Pancreas (tissue), 10 donors: ENCODE results near the gene ULK4. TPM values are rescaled to one million over a fixed set of nuclear protein-coding genes. Genes with fewer than 3 reads are reported as not detected.
"Not testable (repeated sequence)": the region's sequence is repeated elsewhere in the genome, so short reads cannot be mapped to it uniquely, and the experiment has no call there.

Experiments used
- ATAC-seq, 4 donors: fragments of 200-7000 bp; cut with Tn5 transposase; one replicate each; pipeline versions ENCODE4 v1.8.0 to v1.9.1; 2020; ENCODE audit warnings: mild to moderate bottlenecking in 4 of 4, moderate library complexity in 4 of 4
- DNase-seq, 6 donors: peaks; one replicate each; pipeline ENCODE4 v3.0.0-alpha.2; 2020
- FAIRE-seq: peaks from 2 replicates; lab custom pipeline; 2012; peaks lifted over from hg19 to GRCh38; lab: Jason Lieb, UNC
- H3K27ac ChIP-seq, 4 donors: fragments of 200-600 bp; sonication (generic); 1 replicate in 3 of 4; 2 replicates in 1 of 4; pipeline versions ENCODE4 v1.5.0 to v1.8.0; 2020
- H3K27me3 ChIP-seq, 4 donors: fragments of 200-600 bp; one replicate each; pipeline ENCODE4 v1.8.0; 2021
- H3K36me3 ChIP-seq, 3 donors: fragments of 200-600 bp; sonication (generic) in 1 of 3; one replicate each; pipeline versions ENCODE4 v1.5.0 to v1.8.0; 2020 to 2021
- H3K4me1 ChIP-seq, 3 donors: fragments of 200-600 bp; one replicate each; pipeline ENCODE4 v1.8.0; 2021
- H3K4me3 ChIP-seq, 4 donors: fragments of 200-600 bp; sonication (generic) in 2 of 4; one replicate each; pipeline versions ENCODE4 v1.5.0 to v1.8.0; 2020 to 2021
- H3K9me3 ChIP-seq, 4 donors: fragments of 200-600 bp; one replicate each; pipeline ENCODE4 v1.8.0; 2021
- CTCF ChIP-seq, 4 donors: fragments of 200-600 bp; sonication (generic) in 3 of 4; IDR thresholded peaks; one replicate each; pipeline versions ENCODE4 v1.5.0 to v1.8.0; 2021; ENCODE audit warnings: antibody characterized with exemption in 4 of 4
- WGBS, 2 donors: extraction: QIAGEN DNeasy Blood & Tissue Kit; methylation state at CpG; one replicate each; pipeline ENCODE4 v1.1.7; 2013; 5-methylcytosine and 5-hydroxymethylcytosine counted together
- intact Hi-C, 3 donors: fragments of 100-400 bp; cut with DNase I; formaldehyde crosslinking; loops; one replicate each; pipeline versions ENCODE4 v1.11.1 to v1.14.2; 2022
- polyA plus RNA-seq, 2 donors: library from polyadenylated mRNA; stranded (reverse); fragments of 200-250 nt; gene quantifications; one replicate each; pipeline ENCODE4 v1.2.3, GENCODE V29; 2013
- total RNA-seq, 6 donors: library from RNA; stranded (reverse); fragmentation: NEBNext Ultra II Directional in 4 of 6; extraction: Animal tissue kit (Norgen Biotek cat#: 25700) in 4 of 6; gene quantifications; one replicate each; pipeline versions ENCODE4 v1.2.1 to v1.2.4, GENCODE V29; 2021 to 2023
- donor health status: healthy with polysubstance abuse.
- donor health status: DM: no; HTN: no; CAD: no; lungs with moderate emphysema.
- donor health status: DM: no; HTN: no; CAD: no.
- donor health status: control.
- donor health status: control.
- donor health status: Bipolar disorder and iron deficiency.
- donor health status: DM: yes; HTN: yes; CAD: no.
- donor health status: DM: no; HTN: no; CAD: no.
- donor health status: DM: no; HTN: no; CAD: no.
- donor health status: DM: yes; HTN: yes; CAD: no.

ULK4 gene
- total and polyA plus RNA-seq, 8 donors, result 2.3 to 8.6 (median 4.2) TPM

- H3K36me3 ChIP-seq, result no peaks in the 10 kb centered on the region
- intact Hi-C loops, result no loop called here
- H3K9me3 ChIP-seq, result no peaks in the 10 kb centered on the region
- ATAC-seq (no peak), DNase-seq (no peak), FAIRE-seq (no peak)
- WGBS, 2 donors, result 94 to 98% methylated on average over 5 of the region's 5 CpGs
- no peaks in the 10 kb centered on the region for H3K27me3 ChIP-seq
- no peaks in the 10 kb centered on the region for H3K4me1 ChIP-seq
- no peak overlapping the region for H3K4me3 ChIP-seq
- TF ChIP-seq CTCF (IDR thresholded peaks at IDR 0.05), result no peak
- H3K27ac ChIP-seq, result no peak overlapping the region
Measured at GRCh38 chr3:41565003-41565402, 396.9 kb downstream of the ULK4 start.

GRCh38 chr3:41556245-41556644 lies 405.7 kb downstream of the ULK4 start:
- H3K27me3 ChIP-seq, ATAC-seq, H3K9me3 ChIP-seq, H3K4me3 ChIP-seq, H3K4me1 ChIP-seq, intact Hi-C loops, DNase-seq, H3K27ac ChIP-seq, H3K36me3 ChIP-seq, FAIRE-seq: not testable (repeated sequence)
- 91 to 92% methylated on average over 5 of the region's 5 CpGs for WGBS, 2 donors

- FAIRE-seq (no peak), ATAC-seq (peak; percentile 53 to 98 (median 80)), DNase-seq (peak in 4 of 6 donors; percentile 13 to 53 (median 22))
- H3K27me3 ChIP-seq, result no peaks in the 10 kb centered on the region
- H3K4me1 ChIP-seq, result no peaks in the 10 kb centered on the region
- H3K4me3 ChIP-seq, result no peak overlapping the region
- TF ChIP-seq CTCF (IDR thresholded peaks at IDR 0.05), result no peak
- WGBS, 2 donors, result 40 to 52% methylated on average over 3 of the region's 3 CpGs
- intact Hi-C loops, result no loop called here
- H3K9me3 ChIP-seq, result no peaks in the 10 kb centered on the region
- H3K27ac ChIP-seq, result no peak overlapping the region
- no peaks in the 10 kb centered on the region for H3K36me3 ChIP-seq
Measured at GRCh38 chr3:41532976-41533375, 428.9 kb downstream of the ULK4 start.

- no peak for FAIRE-seq
- H3K4me1 ChIP-seq, result peaks cover 0 to 5% (median 4%) of the 10 kb centered on the region in 3 donors
- H3K36me3 ChIP-seq, result no peaks in the 10 kb centered on the region
- no peak for TF ChIP-seq CTCF (IDR thresholded peaks at IDR 0.05)
- WGBS, 2 donors, result 86 to 90% methylated on average over 5 of the region's 5 CpGs
- H3K27ac ChIP-seq, result no peak overlapping the region
- H3K9me3 ChIP-seq, result no peaks in the 10 kb centered on the region
- H3K27me3 ChIP-seq, result no peaks in the 10 kb centered on the region
- intact Hi-C loops, result no loop called here
- ATAC-seq, result no peak
- no peak for DNase-seq
- H3K4me3 ChIP-seq, result no peak overlapping the region
Measured at GRCh38 chr3:41526995-41527573, 434.8 kb downstream of the ULK4 start.

GRCh38 chr3:41525303-41526064 lies 436.4 kb downstream of the ULK4 start:
- H3K36me3 ChIP-seq, result no peaks in the 10 kb centered on the region
- H3K27ac ChIP-seq, result no peak overlapping the region
- H3K4me3 ChIP-seq, result no peak overlapping the region
- H3K27me3 ChIP-seq, result no peaks in the 10 kb centered on the region
- no peak for TF ChIP-seq CTCF (IDR thresholded peaks at IDR 0.05)
- no peak for ATAC-seq
- FAIRE-seq, result no peak
- no peaks in the 10 kb centered on the region for H3K9me3 ChIP-seq
- peaks cover 0 to 5% (median 4%) of the 10 kb centered on the region in 3 donors for H3K4me1 ChIP-seq
- intact Hi-C loops, result no loop called here
- no peak for DNase-seq
- WGBS, 2 donors, result 81 to 89% methylated on average over 6 of the region's 6 CpGs
